Astrocyte (in vitro differentiated cells and primary cell): ENCODE results near the gene LRRC4C.

Source experiments
- CTCF ChIP-seq: IDR thresholded peaks from 2 replicates; pipeline ENCODE4 v1.5.1; 2011; ENCODE audit warnings: low read depth, mild to moderate bottlenecking, inconsistent platforms, low read length, moderate library complexity; ENCODE audit not compliant: insufficient read depth
- EZH2 ChIP-seq: IDR thresholded peaks from 2 replicates; pipeline ENCODE4 v1.6.1; 2012; ENCODE audit warnings: mild to moderate bottlenecking, low read length, inconsistent platforms; ENCODE audit not compliant: insufficient read depth

- TF ChIP-seq CTCF (peak; percentile 70), EZH2 (no peak)
These were observed 258.3 kb downstream of the LRRC4C start for GRCh38 chr11:41201156-41201555.
